HepG2 (cell line): ENCODE results near the gene KLF6. TPM values are rescaled to one million over a fixed set of nuclear protein-coding genes. Genes with fewer than 3 reads are reported as not detected.

ENCODE experiments used
- GABPB1 ChIP-seq: IDR thresholded peaks from 2 replicates; pipeline ENCODE4 v1.6.1; 2016; ENCODE audit warnings: mild to moderate bottlenecking, missing genetic modification reagents, moderate library complexity, missing compliant biosample characterization
- MAFF ChIP-seq: IDR thresholded peaks from 2 replicates; pipeline ENCODE4 v1.6.1; 2011; ENCODE audit warnings: low read depth, low read length, improper control_type of control experiment
- NR2C2 ChIP-seq: sonication (generic); formaldehyde crosslinking; IDR thresholded peaks from 2 replicates; pipeline ENCODE4 v1.4.0; 2020; ENCODE audit warnings: missing genetic modification reagents, mild to moderate bottlenecking, moderate library complexity, borderline replicate concordance
- POLR2A ChIP-seq, 2 experiments: IDR thresholded peaks; 2 replicates each; pipeline ENCODE4 v1.6.1; 2011; ENCODE audit warnings: low read depth in 2 of 2, low read length in 2 of 2, mild to moderate bottlenecking in 1 of 2, moderate library complexity in 1 of 2; ENCODE audit not compliant: insufficient read depth in 1 of 2
- RBFOX2 ChIP-seq: fragments of 200-400 bp; formaldehyde crosslinking; IDR thresholded peaks from 2 replicates; pipeline ENCODE4 v1.6.1; 2017; ENCODE audit warnings: low read depth, mild to moderate bottlenecking, low read length
- ZGPAT ChIP-seq: IDR thresholded peaks from 2 replicates; pipeline ENCODE4 v1.6.1; 2016; ENCODE audit warnings: mild to moderate bottlenecking
- ZNF230 ChIP-seq: sonication (generic); formaldehyde crosslinking; IDR thresholded peaks from 2 replicates; pipeline ENCODE4 v1.4.0; 2020; ENCODE audit warnings: mild to moderate bottlenecking, missing genetic modification reagents
- ZNF562 ChIP-seq: sonication (generic); formaldehyde crosslinking; IDR thresholded peaks from 2 replicates; pipeline ENCODE4 v1.8.0; 2022; ENCODE audit warnings: missing genetic modification reagents, borderline replicate concordance
- ZNF703 ChIP-seq: sonication (generic); formaldehyde crosslinking; IDR thresholded peaks from 2 replicates; pipeline ENCODE4 v1.5.1; 2020; ENCODE audit warnings: missing genetic modification reagents, mild to moderate bottlenecking, moderate library complexity, borderline replicate concordance
- ZNF781 ChIP-seq: sonication (generic); formaldehyde crosslinking; IDR thresholded peaks from 2 replicates; pipeline ENCODE4 v1.5.1; 2020; ENCODE audit warnings: borderline replicate concordance, mild to moderate bottlenecking, missing genetic modification reagents; ENCODE audit errors: not compliant biosample characterization
- polyA plus RNA-seq, 8 experiments: library from polyadenylated mRNA; depleted of rRNA in 3 of 8; stranded (reverse) in 7 of 8; unstranded in 1 of 8; fragments of >200 nt; fragmentation: Illumina TruSeq in 4 of 8; extraction: Trizol in 4 of 8; gene quantifications; 2 replicates each; pipeline versions ENCODE4 v1.2.1 to v1.2.3, GENCODE V29; 2011 to 2016; ENCODE audit warnings: low read depth in 4 of 8, missing spikeins in 1 of 8, mixed read lengths in 1 of 8; ENCODE audit not compliant: insufficient read depth in 1 of 8
- total RNA-seq, 5 experiments: library from RNA; depleted of rRNA; stranded (reverse); fragments of >200 nt; fragmentation: Illumina TruSeq; extraction: Trizol; gene quantifications; 2 replicates each; pipeline ENCODE4 v1.2.3, GENCODE V29; 2016; ENCODE audit warnings: low read depth in 1 of 5
- TF ChIP-seq, protein P1 (sequence below): sonication (generic); formaldehyde crosslinking; IDR thresholded peaks from 2 replicates; pipeline ENCODE4 v1.4.0; 2020; ENCODE audit warnings: missing genetic modification reagents
- TF ChIP-seq, protein P2 (sequence below): sonication (generic); formaldehyde crosslinking; IDR thresholded peaks from 2 replicates; pipeline ENCODE4 v1.4.0; 2020; ENCODE audit warnings: missing genetic modification reagents

Gene KLF6
- total and polyA plus RNA-seq, 2 of the 13 experiments (the other 11 are each of a cell fraction or from before 2014, with no cell fraction given): 27.0 to 71.9 TPM

DNA sequence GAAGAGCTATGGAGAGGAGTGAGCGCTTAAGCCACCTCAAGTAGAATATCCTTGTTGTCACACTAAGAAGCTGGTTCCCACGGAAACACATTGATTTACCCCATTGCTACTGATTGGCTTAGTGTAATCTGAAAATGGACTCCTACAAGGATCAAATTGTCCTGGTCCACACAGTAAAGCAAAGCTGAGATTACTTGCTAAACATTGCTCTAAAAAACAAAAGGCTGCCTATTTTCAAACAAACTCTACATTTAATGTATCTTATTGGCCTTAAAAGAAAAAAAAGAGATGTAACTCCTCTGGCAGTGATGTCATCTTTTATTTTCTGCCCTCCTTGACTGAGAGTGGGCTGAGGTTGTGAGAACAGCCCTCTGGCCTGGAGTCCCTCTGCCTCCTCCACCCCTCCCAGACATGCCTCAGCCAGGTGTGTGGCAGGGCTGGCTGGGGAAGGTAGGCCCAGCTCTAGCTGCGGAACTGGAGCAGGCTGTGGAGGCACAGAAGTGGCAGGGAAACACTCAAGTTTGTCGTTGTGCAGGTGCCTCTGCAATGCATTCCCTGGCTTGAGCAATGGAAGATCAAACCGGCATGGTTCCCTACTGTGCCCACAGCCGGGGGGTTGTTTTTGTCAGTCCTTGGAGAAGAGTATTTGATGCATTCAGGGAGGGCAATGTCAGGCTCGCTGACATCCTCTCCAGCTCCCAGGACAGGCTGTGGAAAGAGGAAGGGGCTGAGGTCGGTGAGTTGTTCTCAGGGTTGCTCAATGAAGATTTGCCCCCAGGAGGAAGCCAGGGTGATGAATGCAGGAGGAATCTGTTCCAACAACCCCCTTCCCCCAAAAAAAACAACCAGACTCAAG lies 9.1 kb downstream of the KLF6 start (continued):
- TF ChIP-seq ZNF230 (CRISPR knock-in tag): 0 out of 2 replicates have a peak, but pooled peaks have one; percentile 48
- TF ChIP-seq, protein P1, sequence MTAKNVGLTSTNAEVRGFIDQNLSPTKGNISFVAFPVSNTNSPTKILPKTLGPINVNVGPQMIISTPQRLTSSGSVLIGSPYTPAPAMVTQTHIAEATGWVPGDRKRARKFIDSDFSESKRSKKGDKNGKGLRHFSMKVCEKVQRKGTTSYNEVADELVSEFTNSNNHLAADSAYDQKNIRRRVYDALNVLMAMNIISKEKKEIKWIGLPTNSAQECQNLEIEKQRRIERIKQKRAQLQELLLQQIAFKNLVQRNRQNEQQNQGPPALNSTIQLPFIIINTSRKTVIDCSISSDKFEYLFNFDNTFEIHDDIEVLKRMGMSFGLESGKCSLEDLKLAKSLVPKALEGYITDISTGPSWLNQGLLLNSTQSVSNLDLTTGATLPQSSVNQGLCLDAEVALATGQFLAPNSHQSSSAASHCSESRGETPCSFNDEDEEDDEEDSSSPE (CRISPR knock-in tag): no peak
- no peak for TF ChIP-seq NR2C2
- TF ChIP-seq RBFOX2: peak; percentile 59; the same call in 1 of the 2 replicates
- TF ChIP-seq, protein P2, sequence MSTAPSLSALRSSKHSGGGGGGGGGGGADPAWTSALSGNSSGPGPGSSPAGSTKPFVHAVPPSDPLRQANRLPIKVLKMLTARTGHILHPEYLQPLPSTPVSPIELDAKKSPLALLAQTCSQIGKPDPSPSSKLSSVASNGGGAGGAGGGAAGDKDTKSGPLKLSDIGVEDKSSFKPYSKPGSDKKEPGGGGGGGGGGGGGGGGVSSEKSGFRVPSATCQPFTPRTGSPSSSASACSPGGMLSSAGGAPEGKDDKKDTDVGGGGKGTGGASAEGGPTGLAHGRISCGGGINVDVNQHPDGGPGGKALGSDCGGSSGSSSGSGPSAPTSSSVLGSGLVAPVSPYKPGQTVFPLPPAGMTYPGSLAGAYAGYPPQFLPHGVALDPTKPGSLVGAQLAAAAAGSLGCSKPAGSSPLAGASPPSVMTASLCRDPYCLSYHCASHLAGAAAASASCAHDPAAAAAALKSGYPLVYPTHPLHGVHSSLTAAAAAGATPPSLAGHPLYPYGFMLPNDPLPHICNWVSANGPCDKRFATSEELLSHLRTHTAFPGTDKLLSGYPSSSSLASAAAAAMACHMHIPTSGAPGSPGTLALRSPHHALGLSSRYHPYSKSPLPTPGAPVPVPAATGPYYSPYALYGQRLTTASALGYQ: no peak
- TF ChIP-seq ZNF781 (CRISPR knock-in tag): no peak
- 0 out of 2 replicates have a peak, but pooled peaks have one; percentile 17 for TF ChIP-seq GABPB1
- TF ChIP-seq MAFF: peak; percentile 0; the same call in 1 of the 2 replicates
- peak; percentile 29; the same call in 1 of the 2 replicates for TF ChIP-seq ZGPAT (CRISPR knock-in tag)
- TF ChIP-seq ZNF703: no peak
- no peak for TF ChIP-seq ZNF562 (CRISPR knock-in tag)
- peak; percentile 64 to 74 for TF ChIP-seq POLR2A (IDR thresholded peaks at IDR 0.05; ENCODE audit: insufficient read depth in 1 of 2, low read depth in 2 of 2, low read length in 2 of 2)
